ENCODE data around the gene PKN2.
"Not testable (repeated sequence)": the region's sequence is repeated elsewhere in the genome, so short reads cannot be mapped to it uniquely, and the experiment has no call there.

Gene PKN2

GRCh38 chr1:88813471-88813870, 129.4 kb downstream of the PKN2 start:
- Histone ChIP-seq H3K36me3 (no peaks in the 10 kb centered on the region), H3K27me3 (no peaks in the 10 kb centered on the region), H3K4me3 (ENCODE audit: low read depth, low read length) (no peak overlapping the region), H3K4me1 (no peaks in the 10 kb centered on the region), H3K9me3 (no peaks in the 10 kb centered on the region)
- no peak for TF ChIP-seq CTCF (IDR thresholded peaks at IDR 0.05; ENCODE audit: low read depth, low read length)
- DNase-seq = no peak

DNA sequence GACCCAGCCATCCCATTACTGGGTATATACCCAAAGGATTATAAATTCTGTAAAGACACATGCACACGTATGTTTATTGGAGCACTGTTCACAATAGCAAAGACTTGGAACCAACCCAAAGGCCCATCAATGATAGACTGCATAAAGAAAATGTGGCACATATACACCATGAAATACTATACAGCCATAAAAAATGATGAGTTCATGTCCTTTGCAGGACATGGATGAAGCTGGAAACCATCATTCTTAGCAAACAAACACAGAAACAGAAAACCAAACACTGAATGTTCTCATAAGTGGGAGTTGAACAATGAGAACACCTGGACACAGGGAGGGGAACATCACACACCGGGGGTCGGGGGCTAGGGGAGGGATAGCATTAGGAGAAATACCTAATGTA, 135.6 kb downstream of the PKN2 start:
- not testable (repeated sequence) for H3K36me3 ChIP-seq; H3K27me3 ChIP-seq; DNase-seq; H3K4me1 ChIP-seq; H3K4me3 ChIP-seq (ENCODE audit: low read depth, low read length); H3K9me3 ChIP-seq

GRCh38 chr1:88825721-88826120, 141.6 kb downstream of the PKN2 start:
- no peaks in the 10 kb centered on the region for H3K9me3 ChIP-seq
- H3K4me3 ChIP-seq (ENCODE audit: low read depth, low read length) = no peak overlapping the region
- no peak for TF ChIP-seq CTCF (IDR thresholded peaks at IDR 0.05; ENCODE audit: low read depth, low read length)
- no peaks in the 10 kb centered on the region for H3K36me3 ChIP-seq
- no peak for DNase-seq
- H3K27me3 ChIP-seq = no peaks in the 10 kb centered on the region
- H3K4me1 ChIP-seq = no peaks in the 10 kb centered on the region

DNA sequence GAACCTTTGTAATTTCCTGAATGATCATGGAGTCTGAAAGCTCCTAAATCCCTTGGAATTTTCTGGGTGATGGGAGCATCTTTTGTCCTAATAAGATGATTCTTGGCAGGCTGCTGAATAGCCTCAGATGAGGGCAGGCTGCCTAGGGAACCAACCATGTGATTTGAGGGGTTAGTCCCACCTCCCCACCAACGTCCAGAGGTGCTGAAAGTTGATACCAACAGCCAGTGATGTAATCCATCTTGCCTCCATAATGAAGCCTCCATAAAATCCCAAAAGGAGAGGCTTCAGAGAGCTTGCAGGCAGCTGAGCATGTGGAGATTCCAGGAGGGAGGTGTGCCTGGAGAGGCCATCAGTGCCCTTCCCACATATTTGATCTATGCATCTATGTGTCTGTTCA, 163.6 kb downstream of the PKN2 start:
- Histone ChIP-seq H3K36me3 (no peaks in the 10 kb centered on the region), H3K27me3 (no peaks in the 10 kb centered on the region), H3K9me3 (no peaks in the 10 kb centered on the region), H3K4me3 (ENCODE audit: low read depth, low read length) (no peak overlapping the region), H3K4me1 (no peaks in the 10 kb centered on the region)
- no peak for DNase-seq
- TF ChIP-seq CTCF (IDR thresholded peaks at IDR 0.05; ENCODE audit: low read depth, low read length) = no peak

DNA sequence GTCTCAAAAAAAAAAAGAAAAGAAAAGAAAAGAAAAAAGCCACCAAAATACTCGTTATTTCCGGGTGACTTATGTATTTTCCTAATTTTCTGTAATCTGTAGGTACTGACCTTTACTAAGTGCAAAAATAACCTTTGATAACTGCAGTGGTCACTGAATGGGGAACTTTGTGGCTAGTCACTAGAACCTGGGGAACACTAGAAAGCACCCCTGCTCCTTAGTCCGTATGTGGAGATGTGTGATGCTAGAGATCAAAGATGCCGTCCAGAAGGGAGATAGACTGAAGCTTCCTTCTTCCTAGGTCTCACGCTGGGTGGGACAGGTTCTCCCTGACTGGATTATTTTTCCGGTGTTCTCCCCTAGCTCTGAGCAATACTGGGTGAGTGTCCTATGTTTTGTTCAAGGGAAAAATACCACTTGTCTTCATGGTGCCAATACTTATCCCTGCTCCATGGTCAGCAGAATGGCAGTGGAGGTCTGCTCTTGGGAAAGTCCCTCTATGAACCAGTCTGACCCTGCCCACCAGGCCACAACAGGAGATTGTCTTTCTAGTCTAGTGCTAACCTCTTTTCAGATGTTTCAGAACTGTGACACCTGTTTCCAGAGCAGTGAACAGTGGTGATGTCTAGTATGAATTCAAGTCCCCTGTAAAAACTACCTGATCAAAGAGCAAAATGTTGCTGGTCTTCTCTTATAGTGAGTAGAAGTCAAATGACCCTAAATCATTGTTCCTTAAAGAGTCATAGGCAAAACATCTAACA, 167.4 kb downstream of the PKN2 start:
- no peaks in the 10 kb centered on the region for H3K36me3 ChIP-seq
- no peaks in the 10 kb centered on the region for H3K4me1 ChIP-seq
- no peak for TF ChIP-seq CTCF (IDR thresholded peaks at IDR 0.05; ENCODE audit: low read depth, low read length)
- no peak overlapping the region for H3K4me3 ChIP-seq (ENCODE audit: low read depth, low read length)
- no peak for DNase-seq
- no peaks in the 10 kb centered on the region for H3K27me3 ChIP-seq
- H3K9me3 ChIP-seq = no peaks in the 10 kb centered on the region

- no peak for TF ChIP-seq CTCF (IDR thresholded peaks at IDR 0.05; ENCODE audit: low read depth, low read length)
- Histone ChIP-seq H3K27me3 (no peaks in the 10 kb centered on the region), H3K9me3 (no peaks in the 10 kb centered on the region), H3K4me3 (ENCODE audit: low read depth, low read length) (no peak overlapping the region), H3K4me1 (no peaks in the 10 kb centered on the region), H3K36me3 (no peaks in the 10 kb centered on the region)
- DNase-seq = no peak
These were observed 183.9 kb downstream of the PKN2 start for GRCh38 chr1:88867743-88868521.

DNA sequence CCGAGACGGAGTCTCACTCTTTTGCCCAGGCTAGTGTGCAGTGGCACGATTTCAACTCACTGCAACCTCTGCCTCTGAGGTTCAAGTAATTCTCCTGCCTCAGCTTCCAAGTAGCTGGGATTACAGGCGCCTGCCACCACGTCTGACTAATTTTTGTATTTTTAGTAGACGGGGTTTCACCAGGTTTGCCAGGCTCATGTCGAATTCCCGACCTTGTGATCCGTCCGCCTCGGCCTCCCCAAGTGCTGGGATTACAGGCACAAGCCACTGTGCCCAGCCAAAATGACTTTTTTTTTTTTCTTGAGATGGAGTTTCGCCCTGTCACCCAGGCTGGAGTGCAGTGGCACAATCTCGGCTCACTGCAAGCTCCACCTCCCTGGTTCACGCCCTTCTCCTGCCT, 185.6 kb downstream of the PKN2 start:
- H3K4me1 ChIP-seq; H3K27me3 ChIP-seq; H3K4me3 ChIP-seq (ENCODE audit: low read depth, low read length); H3K9me3 ChIP-seq; DNase-seq; H3K36me3 ChIP-seq: not testable (repeated sequence)
